IgD-negative memory B cell (primary cell): ENCODE data around the gene SMIM43. TPM values are rescaled to one million over a fixed set of nuclear protein-coding genes. Genes with fewer than 3 reads are reported as not detected.

Experiments
- H3K27ac Mint-ChIP-seq, 3 donors: one replicate each; pipeline ENCODE4 v1.8.0; 2020 to 2022; ENCODE audit warnings: mild to moderate bottlenecking in 3 of 3, mixed read lengths in 3 of 3, moderate library complexity in 1 of 3
- H3K27me3 Mint-ChIP-seq: one replicate; pipeline ENCODE4 v1.8.0; 2021; ENCODE audit warnings: mixed read lengths
- H3K36me3 Mint-ChIP-seq: one replicate; pipeline ENCODE4 v1.8.0; 2020; ENCODE audit warnings: mild to moderate bottlenecking, mixed read lengths
- H3K4me1 Mint-ChIP-seq, 3 donors: one replicate each; pipeline ENCODE4 v1.8.0; 2020 to 2022; ENCODE audit warnings: mixed read lengths in 3 of 3, mild to moderate bottlenecking in 1 of 3
- H3K4me3 Mint-ChIP-seq, 4 donors: one replicate each; pipeline ENCODE4 v1.8.0; 2020 to 2022; ENCODE audit warnings: mild to moderate bottlenecking in 4 of 4, mixed read lengths in 4 of 4, moderate library complexity in 3 of 4
- H3K9me3 Mint-ChIP-seq, 3 donors: one replicate each; pipeline ENCODE4 v1.8.0; 2020 to 2021; ENCODE audit warnings: mixed read lengths in 3 of 3, mild to moderate bottlenecking in 1 of 3
- polyA plus RNA-seq: library from polyadenylated mRNA; unstranded; fragments of 300-500 nt; fragmentation: Illumina TruSeq; gene quantifications from one replicate; pipeline ENCODE4 v1.2.3, GENCODE V29; 2021

The SMIM43 gene
- polyA plus RNA-seq, 1 donor from 2014 or later = not detected

DNA sequence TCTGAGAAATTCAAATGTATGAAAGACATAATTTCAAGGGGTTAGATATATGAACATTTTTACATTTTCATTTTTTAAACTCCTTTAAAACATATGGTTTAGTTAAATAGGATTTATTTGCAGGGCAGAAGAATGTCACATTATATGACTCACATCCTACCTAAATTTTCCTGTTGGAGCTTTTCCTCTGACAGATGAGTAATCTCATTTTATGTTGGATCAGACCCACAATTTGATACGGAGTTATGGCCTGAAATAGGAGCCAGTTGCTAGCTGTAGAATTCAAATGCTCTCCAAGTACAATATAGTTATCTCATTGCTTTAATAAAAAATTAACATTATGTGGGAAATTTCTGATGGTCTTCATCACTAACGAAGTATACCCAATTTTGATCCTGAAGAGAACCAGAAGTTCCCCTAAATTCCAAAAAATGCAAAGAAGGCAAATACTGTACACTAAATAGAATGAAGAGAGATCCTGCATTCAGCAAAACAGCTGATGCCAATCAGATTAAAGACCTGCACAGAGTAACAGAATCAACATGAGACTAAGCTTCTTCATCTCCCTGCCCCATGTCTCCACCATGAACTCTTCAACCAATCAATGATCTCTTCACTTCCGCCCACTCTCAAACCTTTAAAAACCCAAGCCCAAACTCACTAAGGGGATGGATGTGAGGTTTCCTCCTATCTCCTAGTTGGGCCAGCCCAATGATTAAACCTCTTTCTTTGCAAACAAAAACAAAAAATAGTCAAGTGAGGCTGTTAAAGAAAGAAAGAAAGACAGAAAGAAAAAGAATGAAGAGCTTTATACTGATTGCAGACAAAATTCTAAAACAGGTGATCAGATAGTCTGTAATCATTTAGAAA, 25.2 kb upstream of the SMIM43 start:
- H3K9me3 Mint-ChIP-seq = no peaks in the 10 kb centered on the region
- H3K36me3 Mint-ChIP-seq = peaks cover 3% of the 10 kb centered on the region
- no peak overlapping the region for H3K4me3 Mint-ChIP-seq
- peaks cover 0 to 3% (median 0%) of the 10 kb centered on the region in 3 donors for H3K4me1 Mint-ChIP-seq
- no peak overlapping the region for H3K27ac Mint-ChIP-seq
- H3K27me3 Mint-ChIP-seq = peaks cover 22% of the 10 kb centered on the region

DNA sequence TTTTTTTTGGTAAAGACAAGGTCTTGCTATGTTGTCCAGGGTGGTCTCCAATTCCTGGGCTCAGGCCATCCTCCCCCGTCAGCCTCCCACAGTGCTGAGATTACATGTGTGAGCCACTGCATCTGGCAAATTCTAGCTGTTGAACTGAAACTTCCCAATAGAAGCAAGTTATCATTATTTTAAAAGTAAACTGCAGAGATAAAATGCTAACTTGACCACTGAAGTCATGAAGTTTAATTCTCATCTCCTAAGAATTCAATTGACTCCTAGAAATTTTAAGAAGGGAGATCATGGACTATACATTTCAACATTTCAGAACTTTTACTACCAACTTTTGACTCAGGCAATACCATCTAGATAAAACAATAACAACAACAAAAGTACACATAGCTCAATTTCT, 24.5 kb upstream of the SMIM43 start:
- Mint-ChIP-seq H3K4me1 (peaks cover 0 to 3% (median 0%) of the 10 kb centered on the region in 3 donors), H3K9me3 (peaks cover 0 to 2% (median 0%) of the 10 kb centered on the region in 3 donors), H3K36me3 (peaks cover 3% of the 10 kb centered on the region), H3K4me3 (no peak overlapping the region), H3K27me3 (peaks cover 21% of the 10 kb centered on the region), H3K27ac (no peak overlapping the region)

DNA sequence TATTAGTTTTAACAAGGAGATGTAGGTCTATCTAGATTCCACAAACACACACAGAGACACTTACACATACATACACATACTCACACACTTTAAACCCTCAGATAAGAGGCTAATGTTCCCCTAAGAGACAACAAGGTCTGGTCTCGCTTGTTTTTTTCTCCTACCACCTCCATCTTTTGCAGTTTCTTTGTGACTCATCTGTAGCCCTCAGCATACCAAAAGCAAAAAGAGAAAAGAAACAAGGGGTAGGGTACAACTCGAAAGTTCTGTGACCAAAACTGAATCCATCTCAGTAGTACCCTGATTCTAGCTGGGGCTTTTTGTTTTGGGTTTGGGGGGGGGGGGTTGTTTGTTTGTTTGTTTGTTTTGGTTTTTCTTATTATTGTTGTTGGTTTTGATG, 23.9 kb upstream of the SMIM43 start:
- H3K4me1 Mint-ChIP-seq = peaks cover 0 to 3% (median 0%) of the 10 kb centered on the region in 3 donors
- peaks cover 24% of the 10 kb centered on the region for H3K27me3 Mint-ChIP-seq
- peaks cover 0 to 2% (median 2%) of the 10 kb centered on the region in 3 donors for H3K9me3 Mint-ChIP-seq
- no peak overlapping the region for H3K4me3 Mint-ChIP-seq
- peaks cover 3% of the 10 kb centered on the region for H3K36me3 Mint-ChIP-seq
- H3K27ac Mint-ChIP-seq = no peak overlapping the region

DNA sequence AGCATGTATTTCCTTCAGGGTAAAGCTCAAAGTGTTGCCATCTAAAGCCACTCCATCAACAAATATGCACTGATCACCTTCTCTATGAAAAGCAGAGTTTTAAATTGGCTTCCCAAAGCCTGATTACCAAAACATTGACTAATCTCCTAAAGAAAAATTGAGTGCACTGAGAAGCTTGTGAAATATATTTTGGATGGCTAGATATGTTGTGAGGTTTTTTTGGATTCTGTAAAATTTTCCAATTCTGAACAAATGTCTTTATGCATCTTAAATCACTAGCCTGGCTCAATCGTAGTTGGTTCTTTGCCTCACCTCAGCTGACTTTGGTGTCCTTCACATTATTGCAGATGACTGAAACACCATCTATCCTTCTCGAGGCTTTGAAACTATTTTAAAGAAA, 21.3 kb upstream of the SMIM43 start:
- Mint-ChIP-seq H3K27ac (no peak overlapping the region), H3K27me3 (peaks cover 24% of the 10 kb centered on the region), H3K4me3 (no peak overlapping the region), H3K36me3 (peaks cover 3% of the 10 kb centered on the region), H3K4me1 (peaks cover 0 to 4% (median 0%) of the 10 kb centered on the region in 3 donors), H3K9me3 (peaks cover 0 to 9% (median 2%) of the 10 kb centered on the region in 3 donors)

DNA sequence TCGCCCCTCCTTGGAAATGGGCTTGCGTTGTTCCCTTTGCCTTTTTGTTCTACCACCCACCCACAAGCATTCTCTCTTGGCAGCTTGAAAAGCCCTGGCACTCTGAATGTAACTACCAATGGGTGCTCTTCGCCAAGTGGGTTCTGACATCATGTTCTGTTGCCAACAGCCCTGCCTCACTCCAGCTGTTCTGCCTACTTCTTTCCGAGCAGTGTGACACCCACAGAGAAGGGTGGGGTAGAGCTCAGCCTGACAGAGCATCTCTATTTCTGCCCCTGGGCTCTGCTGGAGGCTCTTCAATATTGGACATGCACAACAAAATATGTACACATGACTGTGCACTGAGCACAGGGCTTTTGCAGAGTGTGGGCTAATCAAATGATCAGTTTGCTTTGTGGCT, 20.5 kb upstream of the SMIM43 start:
- Mint-ChIP-seq H3K4me3 (no peak overlapping the region), H3K27ac (no peak overlapping the region), H3K27me3 (peaks cover 24% of the 10 kb centered on the region), H3K4me1 (peaks cover 0 to 4% (median 0%) of the 10 kb centered on the region in 3 donors), H3K36me3 (peaks cover 3% of the 10 kb centered on the region), H3K9me3 (peaks cover 0 to 9% (median 2%) of the 10 kb centered on the region in 3 donors)

DNA sequence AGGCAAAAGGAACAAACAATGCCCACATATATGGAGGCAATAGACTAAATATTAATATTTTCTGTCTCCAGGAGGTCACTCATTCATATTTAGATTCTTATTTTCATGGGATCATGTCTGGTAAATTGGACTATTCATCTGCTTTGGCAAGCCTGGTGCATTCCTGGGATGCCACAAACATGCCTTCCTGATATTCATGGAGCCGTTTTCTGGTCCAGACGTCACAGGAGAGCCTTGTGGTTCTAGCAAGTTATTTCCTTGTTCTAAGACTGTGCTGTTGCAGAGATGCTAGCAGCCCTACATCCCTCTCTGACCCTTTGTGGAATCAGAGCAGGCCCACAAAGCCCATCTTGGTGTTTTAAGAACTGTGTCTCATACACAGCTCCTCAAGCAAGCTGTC, 20.0 kb upstream of the SMIM43 start:
- Mint-ChIP-seq H3K4me1 (peaks cover 0 to 4% (median 0%) of the 10 kb centered on the region in 3 donors), H3K4me3 (no peak overlapping the region), H3K36me3 (peaks cover 3% of the 10 kb centered on the region), H3K27ac (no peak overlapping the region), H3K27me3 (peaks cover 24% of the 10 kb centered on the region), H3K9me3 (peaks cover 0 to 9% (median 2%) of the 10 kb centered on the region in 3 donors)

DNA sequence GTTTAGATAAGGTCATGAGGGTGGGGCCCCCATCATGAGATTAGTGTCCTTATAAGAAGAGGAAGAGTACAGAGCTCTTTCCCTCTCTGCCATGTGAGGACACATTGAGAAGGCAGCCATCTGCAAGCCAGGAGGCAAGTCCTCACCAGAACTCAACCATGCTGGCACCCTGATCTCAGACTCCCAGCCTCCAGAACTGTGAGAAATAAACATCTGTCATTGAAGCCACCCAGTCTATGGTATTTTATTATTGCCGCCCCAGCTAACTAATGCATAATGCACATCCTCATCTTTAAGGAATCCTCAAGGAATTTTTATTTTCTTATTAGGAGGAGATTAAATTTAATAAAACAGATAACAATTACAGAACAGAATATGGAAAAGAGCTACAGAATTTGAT, 19.4 kb upstream of the SMIM43 start:
- Mint-ChIP-seq H3K9me3 (peaks cover 0 to 9% (median 2%) of the 10 kb centered on the region in 3 donors), H3K36me3 (peaks cover 3% of the 10 kb centered on the region), H3K4me3 (no peak overlapping the region)

DNA sequence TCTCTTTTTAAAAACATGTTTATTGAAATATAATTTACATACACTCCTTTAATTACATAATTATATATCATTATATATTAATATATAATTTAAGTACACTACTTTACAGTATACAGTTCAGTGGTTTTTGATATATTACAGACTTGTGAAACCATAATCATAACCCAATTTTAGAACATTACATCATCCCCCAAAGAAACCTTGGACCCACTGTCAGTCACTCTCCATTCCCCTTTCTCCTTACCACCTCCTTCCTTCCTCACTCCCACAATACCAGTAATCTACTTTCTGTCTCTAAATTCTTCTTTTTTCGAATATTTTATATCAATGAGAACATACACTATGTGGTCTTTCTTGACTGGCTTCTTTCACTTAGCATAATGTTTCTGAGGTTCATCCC, 18.2 kb upstream of the SMIM43 start:
- Mint-ChIP-seq H3K4me3 (no peak overlapping the region), H3K27me3 (peaks cover 24% of the 10 kb centered on the region)

More for the DNA sequence above, 19.4 kb upstream of the SMIM43 start:
- Mint-ChIP-seq H3K27me3 (peaks cover 24% of the 10 kb centered on the region), H3K27ac (no peak overlapping the region), H3K4me1 (peaks cover 0 to 4% (median 0%) of the 10 kb centered on the region in 3 donors)

DNA sequence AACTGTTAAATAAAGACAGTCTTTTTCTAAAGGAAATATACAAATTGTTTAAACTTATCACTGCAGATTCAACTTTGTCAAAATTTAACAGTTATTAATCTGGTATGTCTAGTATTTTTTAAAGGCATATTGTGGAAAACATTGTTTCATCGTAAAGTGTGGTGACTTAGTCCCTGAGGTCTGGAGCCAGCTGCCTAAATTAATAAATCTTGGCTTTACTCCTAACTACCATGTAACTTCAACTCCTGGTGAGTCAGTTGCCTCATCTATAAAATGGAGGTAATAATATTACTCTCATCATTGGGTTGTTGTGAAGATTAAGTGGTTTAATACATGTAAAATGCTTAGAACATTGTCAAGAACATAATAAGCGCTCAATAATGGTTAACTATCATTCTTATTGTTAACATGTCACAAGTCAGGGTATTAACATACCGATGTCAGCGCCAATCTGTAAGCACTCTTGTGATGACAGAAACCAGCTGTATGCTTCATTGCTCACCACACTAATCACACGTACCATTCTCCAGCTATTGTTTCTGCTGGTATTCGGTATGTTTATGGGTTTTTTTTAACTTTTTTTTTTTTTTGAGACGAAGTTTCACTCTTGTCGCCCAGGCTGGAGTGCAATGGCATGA, 14.1 kb upstream of the SMIM43 start:
- Mint-ChIP-seq H3K4me1 (peaks cover 0 to 1% (median 0%) of the 10 kb centered on the region in 3 donors), H3K36me3 (no peaks in the 10 kb centered on the region), H3K4me3 (no peak overlapping the region), H3K9me3 (peaks cover 0 to 9% (median 0%) of the 10 kb centered on the region in 3 donors), H3K27ac (no peak overlapping the region), H3K27me3 (peaks cover 5% of the 10 kb centered on the region)

More for the DNA sequence above, 18.2 kb upstream of the SMIM43 start:
- H3K36me3 Mint-ChIP-seq = peaks cover 3% of the 10 kb centered on the region
- peaks cover 0 to 9% (median 2%) of the 10 kb centered on the region in 3 donors for H3K9me3 Mint-ChIP-seq
- H3K4me1 Mint-ChIP-seq = peaks cover 0 to 4% (median 0%) of the 10 kb centered on the region in 3 donors
- H3K27ac Mint-ChIP-seq = no peak overlapping the region

DNA sequence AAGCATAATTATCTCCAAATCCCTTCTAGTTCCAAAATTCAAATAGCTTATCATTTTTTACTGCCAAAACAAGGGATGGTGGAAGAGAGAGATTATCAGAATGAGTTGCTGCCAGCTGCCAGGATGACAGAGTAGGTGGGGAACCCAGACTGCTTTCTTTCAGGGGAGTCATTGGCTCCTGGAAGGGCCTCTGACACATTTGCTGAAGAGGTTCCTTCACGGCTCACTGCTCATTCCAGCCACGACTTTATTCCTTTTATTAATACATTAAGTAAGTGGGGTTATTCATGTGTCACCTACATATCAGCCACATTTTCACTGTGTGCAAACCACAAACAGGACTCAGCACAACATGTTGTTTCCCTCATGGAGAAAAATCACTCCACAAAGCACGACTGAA, 12.7 kb upstream of the SMIM43 start:
- Mint-ChIP-seq H3K4me3 (no peak overlapping the region), H3K27me3 (peaks cover 4% of the 10 kb centered on the region), H3K9me3 (no peaks in the 10 kb centered on the region), H3K27ac (no peak overlapping the region), H3K4me1 (no peaks in the 10 kb centered on the region), H3K36me3 (no peaks in the 10 kb centered on the region)

DNA sequence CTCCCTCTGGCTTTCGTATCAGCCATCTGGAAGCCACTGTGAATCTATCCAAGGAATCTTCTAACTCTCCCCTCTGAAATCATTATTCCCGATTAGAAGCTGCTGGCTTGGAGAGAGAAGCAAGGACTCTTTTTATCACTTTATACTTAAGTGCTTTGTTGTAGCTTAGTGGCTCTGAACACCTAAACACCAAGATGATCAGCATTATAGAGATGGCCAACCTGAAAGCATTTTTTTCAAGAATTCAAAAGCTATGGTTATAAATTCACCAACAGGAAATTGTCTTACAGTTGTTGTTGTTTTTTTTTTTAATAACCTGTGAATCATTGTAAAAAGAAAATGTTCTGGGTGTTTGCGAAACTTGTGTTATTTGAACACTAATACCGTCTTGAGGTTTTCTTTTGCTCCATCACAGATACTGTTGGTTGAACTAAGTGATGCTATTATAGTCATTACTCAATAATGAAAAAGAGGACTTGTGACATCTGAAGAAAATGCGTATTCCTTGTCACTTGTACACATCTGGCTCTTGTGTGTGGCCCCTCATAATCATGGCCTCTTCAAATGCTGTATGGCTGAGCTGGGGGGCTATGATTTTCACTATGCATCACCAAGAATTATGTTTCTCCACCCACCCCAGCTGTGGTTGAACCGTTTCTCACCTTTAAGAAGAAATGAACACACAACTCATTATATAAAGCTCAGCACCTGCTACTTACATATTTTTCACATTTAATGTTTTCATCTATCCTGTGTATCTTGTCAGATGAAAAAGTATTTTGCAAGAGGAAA, 11.8 kb upstream of the SMIM43 start:
- Mint-ChIP-seq H3K4me1 (no peaks in the 10 kb centered on the region), H3K4me3 (no peak overlapping the region), H3K9me3 (no peaks in the 10 kb centered on the region), H3K36me3 (no peaks in the 10 kb centered on the region), H3K27ac (no peak overlapping the region), H3K27me3 (peaks cover 4% of the 10 kb centered on the region)

DNA sequence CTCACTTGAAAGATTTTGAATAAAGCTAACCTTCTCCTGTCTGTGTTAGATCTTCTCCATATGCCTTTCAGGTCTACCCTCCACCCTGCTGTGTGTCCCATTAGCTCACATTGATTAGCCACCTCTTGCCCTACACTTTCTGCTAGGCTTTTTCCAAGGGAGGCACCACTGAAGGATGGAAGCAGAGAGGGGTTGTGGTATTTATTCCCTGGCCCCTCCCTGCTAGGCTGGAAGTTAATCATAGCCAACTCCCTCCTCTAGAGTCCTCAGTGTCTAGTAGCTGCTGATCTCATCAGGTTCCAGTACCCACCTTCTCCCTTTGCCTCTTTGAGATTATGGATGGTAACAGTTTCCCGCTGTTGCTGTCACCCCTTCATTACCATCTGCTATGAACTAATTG, 8.9 kb upstream of the SMIM43 start:
- Mint-ChIP-seq H3K36me3 (no peaks in the 10 kb centered on the region), H3K27me3 (peaks cover 10% of the 10 kb centered on the region), H3K4me3 (no peak overlapping the region), H3K9me3 (peaks cover 0 to 2% (median 0%) of the 10 kb centered on the region in 3 donors), H3K27ac (no peak overlapping the region), H3K4me1 (no peaks in the 10 kb centered on the region)

DNA sequence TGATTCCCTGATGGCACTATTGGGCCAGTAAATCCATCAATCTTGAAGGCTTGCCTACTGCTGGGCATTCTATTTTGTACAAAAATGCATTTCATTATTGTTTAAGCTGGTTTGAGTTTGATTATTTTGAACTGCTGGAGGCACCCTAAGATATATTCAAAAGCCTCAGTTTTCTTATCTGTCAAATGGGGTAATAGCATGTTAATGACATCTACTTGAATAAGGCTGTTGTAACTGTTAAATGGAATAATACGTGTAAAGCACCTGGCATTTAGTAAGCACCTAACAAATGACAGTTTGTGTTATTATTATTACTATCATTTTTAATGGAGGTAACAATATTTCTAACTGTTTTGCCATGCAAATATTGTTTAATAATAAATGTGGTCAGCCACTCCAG, 6.9 kb upstream of the SMIM43 start:
- H3K9me3 Mint-ChIP-seq = peaks cover 0 to 2% (median 0%) of the 10 kb centered on the region in 3 donors
- no peaks in the 10 kb centered on the region for H3K36me3 Mint-ChIP-seq
- no peak overlapping the region for H3K4me3 Mint-ChIP-seq
- no peaks in the 10 kb centered on the region for H3K4me1 Mint-ChIP-seq
- no peak overlapping the region for H3K27ac Mint-ChIP-seq
- H3K27me3 Mint-ChIP-seq = peaks cover 14% of the 10 kb centered on the region

DNA sequence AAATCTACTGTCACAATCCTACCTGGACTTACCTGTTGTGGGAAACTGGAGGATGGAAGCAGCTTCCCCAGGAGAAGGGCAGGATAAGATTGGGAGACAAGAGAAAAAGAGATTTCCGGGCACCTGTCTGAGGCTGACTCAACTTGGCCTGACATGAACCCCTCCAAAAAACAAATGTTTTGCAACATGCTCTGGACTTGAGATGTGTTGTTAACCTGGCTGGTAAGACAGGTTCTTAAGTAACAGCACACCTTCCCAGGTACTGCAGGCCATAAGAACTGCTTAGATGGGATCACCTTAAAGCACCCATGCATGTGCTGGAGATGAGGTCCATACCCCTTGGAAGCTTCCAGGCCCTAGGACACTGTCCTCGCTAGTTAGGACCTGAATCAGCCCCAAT, 4.4 kb upstream of the SMIM43 start:
- Mint-ChIP-seq H3K4me3 (no peak overlapping the region), H3K4me1 (peaks cover 0 to 6% (median 5%) of the 10 kb centered on the region in 3 donors), H3K27me3 (peaks cover 23% of the 10 kb centered on the region), H3K36me3 (no peaks in the 10 kb centered on the region), H3K9me3 (peaks cover 0 to 2% (median 0%) of the 10 kb centered on the region in 3 donors), H3K27ac (no peak overlapping the region)

DNA sequence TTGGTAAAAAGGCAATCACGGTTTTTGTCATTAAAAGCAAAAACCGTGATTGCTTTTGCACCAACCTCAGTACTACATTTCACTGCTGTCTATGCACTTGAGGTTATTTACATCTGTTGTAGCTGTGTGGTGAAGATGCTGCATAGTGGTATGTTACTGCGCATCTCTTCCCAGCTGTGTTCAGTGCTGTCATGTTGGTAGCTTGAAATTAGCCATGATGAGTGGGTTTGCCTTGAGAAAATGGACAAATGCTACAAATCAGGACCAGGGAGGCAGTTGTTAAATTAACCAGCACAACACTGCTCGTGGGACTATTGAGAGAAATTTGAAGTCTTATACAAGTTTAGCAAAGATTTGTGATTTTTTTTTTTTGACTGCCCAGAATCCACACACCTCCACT, 2.2 kb upstream of the SMIM43 start:
- Mint-ChIP-seq H3K27ac (no peak overlapping the region), H3K27me3 (peaks cover 33% of the 10 kb centered on the region)

More for the DNA sequence above, 2.2 kb upstream of the SMIM43 start:
- Mint-ChIP-seq H3K9me3 (peaks cover 0 to 2% (median 0%) of the 10 kb centered on the region in 3 donors), H3K4me1 (peaks cover 0 to 10% (median 5%) of the 10 kb centered on the region in 3 donors), H3K4me3 (no peak overlapping the region), H3K36me3 (no peaks in the 10 kb centered on the region)
